ENCODE results near the gene RGS3.

The RGS3 gene

DNA sequence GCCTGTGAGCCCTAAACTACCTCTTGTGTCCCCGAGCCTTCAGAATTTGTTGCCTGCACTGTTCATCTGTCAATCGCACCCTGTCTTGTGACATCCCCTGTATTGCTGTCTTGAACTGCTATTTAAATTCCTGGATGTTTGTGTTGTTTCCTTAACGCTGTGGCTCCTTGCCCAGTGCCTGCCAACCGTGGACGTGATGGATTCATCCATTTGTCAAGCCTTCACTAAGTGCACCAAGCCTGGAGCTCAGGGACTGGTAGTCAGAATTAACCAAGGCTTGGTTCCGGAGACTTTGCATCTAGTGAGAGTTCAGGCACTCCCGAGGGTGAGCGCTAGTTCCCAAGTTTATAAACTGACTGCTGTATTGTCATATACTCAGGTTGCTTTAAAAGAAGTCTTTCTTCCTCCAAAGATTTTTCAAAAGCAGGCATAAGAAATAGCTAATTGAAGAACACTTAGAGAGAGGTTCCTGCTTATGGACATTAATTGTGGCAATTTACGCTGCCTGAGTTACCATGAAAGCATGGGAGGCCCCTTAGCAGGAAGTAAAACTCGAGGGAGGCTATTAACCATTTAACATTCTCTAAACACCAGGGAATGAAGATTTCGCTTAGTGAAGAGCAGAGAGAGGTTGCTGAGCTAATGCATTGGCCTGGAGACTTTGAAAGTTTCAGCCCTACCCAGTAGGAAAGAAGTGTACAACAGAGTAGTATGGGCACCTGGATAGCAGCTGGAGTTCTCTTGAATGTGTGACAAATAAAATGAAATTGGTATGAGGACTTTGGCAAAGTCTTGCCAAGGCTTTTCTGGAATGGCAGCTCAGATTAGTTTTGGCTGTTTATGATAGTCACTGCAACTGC is 29.0 kb downstream of the RGS3 start:
- no peak for DNase-seq

DNA sequence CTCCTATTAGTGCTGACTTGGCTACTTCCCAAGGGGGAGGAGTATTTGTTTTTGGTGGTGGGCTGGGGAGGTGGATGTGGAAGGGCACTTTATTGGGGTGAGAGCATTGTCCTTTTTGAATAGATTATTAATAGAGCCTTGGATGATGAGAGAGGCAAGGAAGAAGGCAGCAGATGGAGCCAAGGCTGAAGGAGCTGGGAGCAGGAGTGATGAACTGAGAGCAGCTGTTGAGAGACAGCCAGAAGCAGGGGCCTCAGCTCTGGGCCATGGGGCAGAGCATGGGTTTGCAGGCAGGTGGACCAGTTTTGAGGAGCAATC is 29.6 kb downstream of the RGS3 start:
- DNase-seq = no peak

DNA sequence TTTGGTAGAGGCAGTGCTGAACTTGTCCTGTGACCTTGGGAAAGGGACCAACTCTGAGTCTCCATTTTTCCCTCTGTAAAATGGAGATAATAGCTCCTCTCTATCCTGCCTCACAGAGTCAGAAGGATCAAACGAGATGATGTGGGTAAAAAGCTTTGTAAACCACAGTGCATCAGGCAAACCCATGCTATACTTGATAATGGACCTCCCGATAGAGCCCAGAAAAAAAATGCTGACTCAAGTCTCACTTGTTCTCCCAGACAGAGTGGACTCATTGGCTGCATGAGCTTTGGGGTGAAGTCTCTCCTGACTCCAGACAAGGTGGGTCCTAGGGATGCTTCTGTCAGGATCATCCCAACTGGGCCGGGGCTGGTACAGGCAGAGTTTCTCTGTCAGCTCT is 32.0 kb downstream of the RGS3 start:
- DNase-seq = no peak

DNA sequence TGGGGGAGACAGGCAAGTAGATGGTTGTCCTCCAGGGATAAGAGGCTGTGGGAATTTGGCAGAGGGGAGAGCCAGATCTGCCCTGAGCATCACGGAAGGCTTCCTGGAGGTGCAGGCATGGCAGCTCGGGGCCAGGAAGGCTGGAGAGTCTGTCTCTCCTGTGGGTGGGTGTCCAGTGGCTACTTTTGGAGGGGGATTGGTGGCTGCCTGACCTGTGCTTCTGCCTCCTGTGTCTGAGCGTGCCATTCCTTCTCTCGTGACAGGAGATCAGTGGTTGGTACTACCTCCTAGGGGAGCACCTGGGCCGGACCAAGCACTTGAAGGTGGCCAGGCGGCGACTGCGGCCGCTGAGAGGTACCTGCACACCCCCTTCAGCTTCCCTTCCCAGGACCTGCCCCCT is 33.5 kb downstream of the RGS3 start:
- DNase-seq = no peak

DNA sequence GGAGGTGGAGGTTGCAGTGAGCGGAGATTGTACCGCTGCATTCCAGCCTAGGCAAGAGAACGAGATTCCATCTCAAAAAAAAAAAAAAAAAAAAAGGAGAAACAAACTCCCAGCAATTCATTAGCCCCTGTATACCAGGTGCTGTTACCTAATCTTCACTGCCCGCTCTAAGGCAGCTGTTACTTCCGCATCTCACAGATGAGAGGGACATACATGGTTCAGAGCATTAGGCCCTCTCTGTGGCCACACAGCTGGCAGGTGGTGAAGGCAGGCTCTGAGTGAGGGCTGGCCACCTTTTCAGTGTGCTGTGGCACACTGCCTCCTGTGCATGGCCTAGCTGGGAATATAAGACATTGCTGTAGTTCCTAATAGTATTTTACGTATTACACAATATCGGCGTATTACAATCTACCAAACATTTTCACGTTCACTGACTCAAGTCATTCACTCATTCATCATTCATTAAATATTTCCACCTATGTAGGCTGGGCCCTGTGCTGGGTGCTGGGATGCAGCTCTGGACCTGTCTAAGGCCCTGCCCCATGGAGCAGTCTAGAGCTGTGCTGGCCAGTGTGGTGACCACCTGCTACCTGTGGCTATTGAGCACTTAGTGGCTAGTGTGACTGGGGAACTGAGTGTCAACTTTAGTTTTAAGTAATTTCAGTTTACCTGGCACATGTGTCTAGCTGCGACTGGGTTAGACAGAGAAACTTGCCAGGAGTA is 35.8 kb downstream of the RGS3 start:
- DNase-seq = no peak

DNA sequence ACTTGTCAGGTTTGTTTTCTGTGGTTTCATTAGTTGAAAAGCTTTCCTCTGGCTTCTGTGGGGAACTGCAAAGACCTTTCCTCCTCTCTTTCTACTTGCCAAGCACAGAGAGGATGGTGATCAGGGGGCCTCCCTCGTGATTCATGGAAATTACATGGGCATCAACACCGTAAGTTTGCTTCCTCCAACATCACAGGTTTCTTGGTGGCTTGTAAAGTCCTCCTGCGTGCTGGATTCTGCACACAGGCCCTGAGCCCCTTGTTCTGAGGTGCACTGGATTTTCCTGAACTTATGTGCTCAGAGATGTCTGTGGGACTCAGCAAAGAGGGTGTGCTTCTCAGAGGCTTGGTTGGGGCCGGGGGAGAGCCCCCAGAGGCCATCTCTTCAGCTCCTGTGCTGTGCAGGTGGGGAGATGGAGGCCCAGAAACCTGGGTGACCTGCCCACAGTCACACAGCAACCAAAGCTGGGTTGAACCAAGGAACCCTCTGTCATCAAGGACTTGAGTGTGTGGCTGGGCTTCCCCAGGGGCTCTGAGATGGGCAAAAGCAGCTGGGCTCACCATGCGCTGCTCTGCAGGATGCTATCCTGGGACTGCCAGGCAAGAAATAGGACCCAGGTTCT is 36.5 kb downstream of the RGS3 start:
- DNase-seq = no peak

DNA sequence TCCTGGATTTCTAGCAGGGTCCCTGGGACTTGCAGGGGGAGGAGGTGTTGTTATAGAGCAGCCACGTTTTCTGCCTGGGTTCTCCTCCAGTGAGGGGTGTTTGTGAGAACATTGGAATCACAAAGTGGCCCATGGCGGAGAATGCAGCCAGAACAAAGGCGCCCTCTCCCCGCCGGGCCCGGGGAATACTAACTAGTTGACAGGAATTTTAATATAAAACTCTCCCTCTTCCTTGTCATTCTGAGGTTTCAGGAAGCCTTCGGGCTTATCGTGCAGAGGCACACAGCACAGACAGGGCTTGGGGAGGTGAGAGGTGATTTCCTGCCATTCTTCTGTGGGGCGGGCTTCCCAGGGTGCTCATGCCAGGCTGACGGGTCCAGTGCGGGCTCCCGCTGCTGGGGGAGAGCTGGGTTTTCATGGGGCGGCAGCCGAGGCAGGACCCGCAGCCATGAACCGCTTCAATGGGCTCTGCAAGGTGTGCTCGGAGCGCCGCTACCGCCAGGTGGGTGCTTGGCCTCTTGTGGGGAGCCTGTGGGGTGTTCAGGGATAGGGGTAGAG is 37.7 kb downstream of the RGS3 start:
- no peak for DNase-seq

DNA sequence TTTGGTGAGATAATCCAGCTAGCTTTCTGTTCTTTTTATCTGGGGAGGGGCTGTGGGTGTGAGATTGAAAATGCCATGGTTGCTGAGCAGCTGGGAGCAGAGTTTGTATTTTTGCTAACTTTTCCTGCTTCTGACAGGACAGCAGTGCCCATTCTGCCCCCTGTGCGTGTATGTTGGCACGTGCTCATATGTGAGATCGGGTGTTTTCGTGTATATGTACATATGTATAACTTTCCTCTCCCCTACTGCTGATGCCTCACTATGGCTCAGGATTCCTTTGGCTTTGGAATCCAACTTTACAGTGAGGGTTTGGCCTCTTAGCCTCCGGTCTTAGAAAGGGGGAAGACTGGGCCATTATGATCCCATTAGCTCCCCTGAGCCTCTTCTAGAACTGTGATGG is 38.3 kb downstream of the RGS3 start:
- no peak for DNase-seq

DNA sequence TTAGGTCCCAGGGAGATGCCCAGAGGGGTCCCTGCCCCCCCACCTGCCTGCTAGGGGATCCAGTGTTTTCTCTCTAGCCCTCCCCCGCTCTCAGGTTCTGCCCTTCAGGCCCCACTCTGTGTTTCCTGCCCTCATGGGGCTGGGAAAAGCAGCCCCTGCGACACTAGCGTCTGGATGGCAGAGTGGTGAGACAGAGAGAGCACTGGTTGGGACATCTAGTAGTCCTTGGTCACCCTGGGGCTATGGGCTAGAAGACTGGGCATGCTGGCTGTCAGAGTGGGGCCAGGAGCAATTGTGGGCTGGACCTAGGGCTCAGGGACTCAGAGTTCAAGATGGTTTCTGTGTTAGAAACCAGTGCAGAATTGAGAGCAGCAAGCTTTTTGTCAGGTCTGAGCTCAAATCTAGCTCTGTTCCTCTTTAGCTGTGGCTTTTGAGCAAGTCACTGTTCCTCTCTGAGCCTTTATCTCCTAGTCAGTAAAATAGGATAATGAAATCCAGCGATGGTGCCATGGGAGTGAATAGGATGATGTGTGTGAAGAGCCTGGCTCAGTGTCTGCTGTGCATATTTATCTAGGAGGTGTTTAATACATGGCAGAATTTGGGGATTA is 39.0 kb downstream of the RGS3 start:
- DNase-seq = no peak

DNA sequence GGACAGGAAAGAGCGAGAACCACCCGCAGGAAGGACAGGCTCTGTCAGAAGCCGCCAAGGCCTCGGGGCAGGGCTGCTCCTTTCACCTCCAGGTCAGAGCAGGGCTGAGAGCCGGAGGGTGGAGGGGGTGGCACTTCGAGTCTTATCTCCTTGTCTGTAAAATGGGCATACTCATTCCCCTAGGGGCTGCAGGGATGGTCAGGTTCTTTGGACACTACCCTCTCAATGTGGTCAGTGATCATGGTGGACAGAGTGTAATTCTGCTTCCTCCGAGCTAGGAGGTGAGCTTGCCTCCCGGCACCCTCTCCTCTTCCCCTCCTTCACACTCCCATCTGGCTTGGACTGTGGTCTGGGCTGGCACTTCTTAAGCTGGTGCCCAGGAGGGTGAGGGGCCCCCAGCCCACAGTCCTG is 39.6 kb downstream of the RGS3 start:
- DNase-seq = no peak

DNA sequence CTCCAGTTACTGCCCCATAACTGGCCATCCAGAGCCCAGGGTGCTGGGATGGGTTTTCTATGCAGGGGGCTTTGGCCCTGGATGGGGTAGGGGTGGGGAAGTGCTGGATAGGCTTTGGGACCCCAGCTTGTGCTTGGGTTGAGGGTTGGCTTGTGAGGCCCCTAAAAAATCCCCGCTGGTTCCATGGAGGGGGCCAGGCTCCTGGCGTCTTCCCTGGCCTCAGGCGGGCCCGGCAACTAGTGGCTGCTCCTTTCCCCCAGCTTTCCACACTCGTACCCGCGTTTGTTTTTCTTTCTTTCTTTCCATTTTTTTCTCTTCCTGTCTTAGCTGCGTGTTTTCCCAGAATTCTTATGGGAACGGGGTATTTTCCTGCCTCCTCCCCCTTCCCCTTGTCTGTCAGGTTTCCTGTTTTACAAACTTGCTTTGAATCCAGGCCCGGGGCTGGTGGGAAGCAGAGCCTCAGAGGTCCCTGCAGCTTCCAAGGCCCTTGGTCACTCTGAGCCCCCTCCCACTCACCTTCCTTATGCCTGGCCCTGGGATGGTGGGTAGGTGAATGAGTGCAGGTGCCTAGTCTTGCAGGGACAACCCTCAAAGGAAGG is 40.2 kb downstream of the RGS3 start:
- DNase-seq = no peak

DNA sequence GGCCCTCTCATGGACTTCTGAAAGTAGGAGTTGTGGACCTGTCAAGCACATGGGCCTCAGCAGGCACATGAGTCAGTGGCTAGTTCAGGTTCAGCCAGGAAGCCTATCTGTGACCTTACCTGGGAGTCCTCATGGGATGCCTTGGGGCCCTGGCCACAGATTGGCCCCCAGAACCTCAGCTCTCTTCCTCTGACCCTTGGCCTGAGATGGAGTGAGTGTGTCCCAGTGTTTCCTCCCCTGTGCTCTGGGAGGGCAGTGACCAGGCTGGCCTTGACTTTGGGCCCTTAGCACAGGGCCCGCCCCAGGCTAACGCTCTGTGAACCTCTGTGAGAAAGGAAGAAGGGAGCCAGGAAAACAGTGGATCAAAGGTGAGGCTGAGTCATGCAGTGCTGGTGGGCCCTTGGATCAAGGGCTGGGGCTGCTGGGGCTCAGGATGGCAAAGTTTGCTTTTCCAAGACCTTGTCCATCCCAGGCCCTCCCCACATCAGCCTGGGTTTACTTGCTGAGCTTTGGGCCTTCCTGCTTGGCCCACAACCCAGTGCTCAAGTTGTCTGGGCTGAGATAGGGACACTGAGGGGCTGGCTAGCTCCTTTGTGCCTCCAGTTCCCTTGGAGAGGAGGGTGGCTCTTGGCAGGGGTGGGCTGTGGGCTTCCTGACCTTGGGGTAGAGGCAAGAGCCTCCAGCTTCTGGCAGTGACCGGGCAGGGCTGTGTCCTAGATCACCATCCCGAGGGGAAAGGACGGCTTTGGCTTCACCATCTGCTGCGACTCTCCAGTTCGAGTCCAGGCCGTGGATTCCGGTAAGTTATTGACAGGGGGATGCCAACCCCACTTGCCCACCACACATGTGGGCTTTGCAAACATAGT is 41.4 kb downstream of the RGS3 start:
- DNase-seq = no peak

DNA sequence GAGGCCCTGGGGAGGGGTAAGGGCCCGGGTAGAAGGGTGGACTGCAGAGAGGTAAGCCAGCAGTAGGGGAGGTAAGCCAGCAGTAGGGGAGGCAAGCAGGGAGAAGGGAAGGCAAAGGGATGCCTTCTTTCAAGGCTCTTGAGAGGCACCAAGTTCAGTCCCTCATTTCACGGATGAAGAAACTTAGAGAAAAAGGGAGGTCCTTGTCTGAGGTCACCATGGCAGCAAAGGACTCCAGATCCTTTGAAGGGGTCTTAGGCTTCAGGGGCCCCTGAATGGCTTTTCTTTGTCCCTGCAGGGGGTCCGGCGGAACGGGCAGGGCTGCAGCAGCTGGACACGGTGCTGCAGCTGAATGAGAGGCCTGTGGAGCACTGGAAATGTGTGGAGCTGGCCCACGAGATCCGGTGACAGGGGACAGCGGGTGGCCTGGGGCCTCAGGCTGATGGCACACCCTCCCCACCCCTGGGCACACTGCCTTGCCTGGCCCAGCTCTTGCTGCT is 42.6 kb downstream of the RGS3 start:
- DNase-seq = no peak

DNA sequence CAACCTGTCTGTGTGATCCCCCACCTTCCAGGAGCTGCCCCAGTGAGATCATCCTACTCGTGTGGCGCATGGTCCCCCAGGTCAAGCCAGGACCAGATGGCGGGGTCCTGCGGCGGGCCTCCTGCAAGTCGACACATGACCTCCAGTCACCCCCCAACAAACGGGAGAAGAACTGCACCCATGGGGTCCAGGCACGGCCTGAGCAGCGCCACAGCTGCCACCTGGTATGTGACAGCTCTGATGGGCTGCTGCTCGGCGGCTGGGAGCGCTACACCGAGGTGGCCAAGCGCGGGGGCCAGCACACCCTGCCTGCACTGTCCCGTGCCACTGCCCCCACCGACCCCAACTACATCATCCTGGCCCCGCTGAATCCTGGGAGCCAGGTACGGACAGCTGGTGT is 43.7 kb downstream of the RGS3 start:
- DNase-seq = no peak

DNA sequence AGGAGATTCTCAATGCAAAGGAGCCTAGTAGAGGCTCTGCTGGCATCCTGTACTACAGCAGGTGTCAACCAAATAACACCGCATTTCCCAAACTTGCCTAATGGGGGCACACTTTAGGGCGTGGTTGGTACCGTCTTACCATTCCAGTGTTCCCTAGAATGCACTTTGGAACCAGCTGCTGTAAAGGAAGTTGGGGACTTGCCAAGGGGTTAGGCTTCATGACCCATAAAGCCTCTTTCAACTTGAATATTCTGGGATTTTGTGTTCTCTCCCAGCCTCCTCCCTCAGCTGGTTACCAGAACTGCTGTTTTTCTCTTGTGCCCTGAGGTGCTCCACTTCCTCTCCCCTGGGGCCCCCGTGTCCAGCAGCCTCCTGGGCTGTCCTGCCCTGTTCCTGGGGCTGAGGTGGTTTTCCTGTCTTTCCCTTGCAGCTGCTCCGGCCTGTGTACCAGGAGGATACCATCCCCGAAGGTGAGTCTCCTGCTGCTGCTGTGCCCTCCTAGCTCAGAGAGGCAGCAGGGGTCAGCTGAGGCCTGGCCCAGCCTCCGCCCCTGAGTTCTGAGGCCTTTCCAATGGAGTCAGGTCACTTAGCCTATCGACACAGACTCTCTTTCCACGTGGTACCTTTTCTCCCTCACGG is 44.7 kb downstream of the RGS3 start:
- no peak for DNase-seq

DNA sequence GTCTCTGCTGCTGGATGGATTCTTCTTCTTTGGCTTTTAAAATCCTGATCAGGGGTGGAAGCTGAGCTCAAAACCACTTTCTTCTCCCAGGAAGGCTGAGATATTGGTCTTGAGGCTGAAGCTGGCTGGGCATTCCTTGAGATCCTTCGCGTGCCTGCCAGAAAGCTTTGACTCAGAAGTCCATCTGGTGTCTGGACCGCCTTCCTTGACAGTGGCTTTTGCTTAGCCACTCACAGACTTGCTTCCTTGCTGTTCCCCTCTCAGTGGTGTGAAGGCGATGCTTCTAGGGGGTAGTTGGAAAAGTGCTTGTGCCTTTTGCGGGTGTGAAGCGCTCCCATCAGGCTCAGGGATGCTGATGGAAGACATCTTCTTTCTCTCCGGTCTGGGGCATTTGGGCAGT is 45.9 kb downstream of the RGS3 start:
- DNase-seq = no peak

DNA sequence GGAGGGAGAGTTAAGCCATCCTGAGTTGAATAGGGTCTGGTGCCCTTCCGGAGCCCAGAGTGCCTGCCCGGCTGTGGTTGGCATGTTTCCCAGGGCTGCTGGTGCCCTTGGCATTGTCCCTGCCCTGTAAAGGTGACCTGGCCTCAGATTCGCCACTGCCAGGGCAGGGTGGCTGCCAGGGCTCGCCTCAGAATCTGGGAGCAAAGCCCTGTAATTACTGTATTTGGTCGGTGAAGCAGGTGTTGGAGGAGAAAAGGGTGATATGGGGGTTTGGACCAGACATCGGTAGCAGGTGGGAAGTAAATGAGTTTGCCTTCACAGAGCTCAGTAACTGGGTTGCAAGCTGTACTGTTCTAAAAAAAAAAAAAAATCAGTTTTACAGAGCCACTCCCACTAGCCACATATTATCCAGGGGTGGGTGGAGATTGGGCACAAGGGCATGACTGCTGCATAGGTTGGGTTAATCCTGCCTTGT is 47.6 kb downstream of the RGS3 start:
- DNase-seq = no peak

DNA sequence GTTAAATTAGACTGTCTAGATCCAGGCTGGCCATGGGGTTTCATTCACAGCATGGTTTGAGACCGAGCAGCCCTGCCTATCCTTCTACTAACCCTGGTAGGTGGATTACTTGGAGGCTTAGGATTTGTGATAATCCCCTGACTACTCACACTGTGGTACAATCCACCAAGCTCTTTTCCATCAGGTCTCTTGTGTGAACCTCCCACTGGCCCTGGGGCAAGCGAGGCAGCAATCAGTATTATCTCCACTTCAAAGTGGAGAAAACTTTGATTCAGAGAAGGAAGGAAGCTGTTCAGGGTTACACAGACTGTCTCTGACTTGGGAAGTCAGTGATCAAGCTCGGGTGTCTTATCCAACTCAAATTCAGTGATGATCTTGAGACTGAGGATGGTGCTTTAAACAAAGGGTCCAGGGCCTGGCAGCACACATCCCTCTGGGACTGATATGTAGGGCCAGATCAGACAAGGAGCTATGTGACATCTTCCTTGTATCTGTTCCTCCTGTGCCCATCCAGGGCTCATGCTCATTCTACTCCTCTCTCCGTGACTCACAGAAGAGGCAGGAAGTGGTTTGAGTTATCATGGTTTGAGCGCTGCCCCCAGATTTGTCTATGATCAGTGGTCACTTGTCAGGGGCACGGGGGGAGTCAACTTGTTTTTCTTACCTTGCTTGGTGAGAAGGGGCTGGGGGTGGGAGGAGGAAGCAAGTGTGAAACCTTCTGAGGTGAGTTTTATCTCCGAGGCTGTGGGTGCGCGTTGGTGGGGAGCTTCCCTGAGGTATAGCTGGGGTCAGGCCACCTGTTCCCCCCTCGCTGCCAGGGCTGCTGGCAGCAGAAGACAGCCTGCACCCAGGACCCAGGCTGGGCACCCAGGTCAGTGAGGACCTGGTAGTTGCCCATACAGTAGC is 48.6 kb downstream of the RGS3 start:
- peak; percentile 58 for DNase-seq

DNA sequence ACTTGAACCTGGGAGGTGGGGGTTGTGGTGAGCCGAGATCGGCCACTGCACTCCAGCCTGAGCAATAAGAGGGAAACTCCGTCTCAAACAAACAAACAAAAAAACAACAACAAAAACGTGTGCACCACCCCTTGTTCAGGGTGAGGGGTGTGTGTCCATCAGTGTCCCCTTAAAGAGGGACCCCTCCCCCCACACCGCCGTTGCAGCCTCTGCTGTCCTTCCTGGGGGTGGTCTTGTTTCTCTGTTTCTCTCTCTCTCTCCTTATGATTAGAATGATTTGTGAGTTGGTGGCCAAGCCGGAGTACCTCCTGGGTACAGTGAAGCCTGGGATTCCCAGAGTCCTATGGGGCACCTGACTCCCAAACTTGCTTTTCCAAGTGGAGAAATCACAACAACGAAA is 49.6 kb downstream of the RGS3 start:
- no peak for DNase-seq

DNA sequence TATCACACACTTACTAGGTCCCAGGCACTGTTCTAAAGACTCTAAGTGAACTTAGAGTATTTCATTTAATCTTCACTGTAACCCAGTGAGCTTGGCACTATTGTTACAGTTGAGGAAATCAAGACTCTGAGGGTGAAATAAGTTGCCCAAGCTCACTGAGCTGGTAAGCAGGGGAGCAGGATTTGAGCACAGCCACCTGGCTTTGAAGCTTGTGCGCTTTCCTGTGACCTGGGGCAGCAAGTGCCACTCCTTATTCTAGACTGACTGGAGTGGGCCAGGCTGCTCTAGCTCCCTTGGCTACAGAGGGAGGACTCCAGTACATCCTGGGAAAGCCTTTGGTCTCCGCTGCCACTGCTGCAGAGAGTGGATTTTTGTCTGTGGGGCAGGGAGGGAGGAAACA is 50.0 kb downstream of the RGS3 start:
- no peak for DNase-seq
